ENCODE results near the gene CDH22. TPM values are rescaled to one million over a fixed set of nuclear protein-coding genes. Genes with fewer than 3 reads are reported as not detected.

The CDH22 gene
- total RNA-seq, 1 donor from 2014 or later: 0.09 TPM

- H3K27ac Mint-ChIP-seq: no peak overlapping the region
- no peak overlapping the region for H3K4me3 Mint-ChIP-seq
Measured at GRCh38 chr20:46293084-46293483, 15.2 kb downstream of the CDH22 start.

GRCh38 chr20:46291401-46291800 lies 16.9 kb downstream of the CDH22 start:
- DNase-seq (no peak), ATAC-seq (ENCODE audit: low read depth) (no peak)
- H3K36me3 Mint-ChIP-seq (ENCODE audit: low read depth): no peaks in the 10 kb centered on the region
- intact Hi-C loops (cut with micrococcal nuclease): no loop called here
- no peaks in the 10 kb centered on the region for H3K4me1 Mint-ChIP-seq
- ChIA-PET CTCF (no interaction called here), POLR2A (no interaction called here)
- H3K9me3 Mint-ChIP-seq: no peaks in the 10 kb centered on the region
- H3K27ac Mint-ChIP-seq: no peak overlapping the region
- H3K27me3 Mint-ChIP-seq: peaks cover 27% of the 10 kb centered on the region
- no peak for TF ChIP-seq CTCF (IDR thresholded peaks at IDR 0.05)
- H3K4me3 Mint-ChIP-seq: no peak overlapping the region

More at GRCh38 chr20:46293084-46293483, 15.2 kb downstream of the CDH22 start:
- ChIA-PET CTCF (no interaction called here), POLR2A (no interaction called here)
- no peak for TF ChIP-seq CTCF (IDR thresholded peaks at IDR 0.05)
- DNase-seq (no peak), ATAC-seq (ENCODE audit: low read depth) (no peak)
- intact Hi-C loops (cut with micrococcal nuclease): no loop called here
- Mint-ChIP-seq H3K27me3 (peaks cover 36% of the 10 kb centered on the region), H3K36me3 (ENCODE audit: low read depth) (no peaks in the 10 kb centered on the region), H3K4me1 (no peaks in the 10 kb centered on the region), H3K9me3 (no peaks in the 10 kb centered on the region)

- ATAC-seq (ENCODE audit: low read depth) (no peak), DNase-seq (no peak)
- Mint-ChIP-seq H3K4me3 (no peak overlapping the region), H3K36me3 (ENCODE audit: low read depth) (no peaks in the 10 kb centered on the region), H3K27me3 (peaks cover 24% of the 10 kb centered on the region), H3K27ac (no peak overlapping the region), H3K9me3 (no peaks in the 10 kb centered on the region), H3K4me1 (no peaks in the 10 kb centered on the region)
- CTCF ChIA-PET: no interaction called here
- POLR2A ChIA-PET: no interaction called here
- intact Hi-C loops (cut with micrococcal nuclease): no loop called here
- no peak for TF ChIP-seq CTCF (IDR thresholded peaks at IDR 0.05)
Measured at GRCh38 chr20:46289432-46289831, 18.9 kb downstream of the CDH22 start.

- no peak overlapping the region for H3K27ac Mint-ChIP-seq
- intact Hi-C loops (cut with micrococcal nuclease): no loop called here
- ChIA-PET CTCF (no interaction called here), POLR2A (no interaction called here)
- H3K9me3 Mint-ChIP-seq: no peaks in the 10 kb centered on the region
- TF ChIP-seq CTCF (IDR thresholded peaks at IDR 0.05): no peak
- no peak for ATAC-seq (ENCODE audit: low read depth)
- no peak overlapping the region for H3K4me3 Mint-ChIP-seq
- no peaks in the 10 kb centered on the region for H3K36me3 Mint-ChIP-seq (ENCODE audit: low read depth)
- H3K4me1 Mint-ChIP-seq: no peaks in the 10 kb centered on the region
- no peak for DNase-seq
- H3K27me3 Mint-ChIP-seq: peaks cover 29% of the 10 kb centered on the region
Measured at GRCh38 chr20:46286977-46287376, 21.3 kb downstream of the CDH22 start.

- ChIA-PET POLR2A (no interaction called here), CTCF (no interaction called here)
- TF ChIP-seq CTCF (IDR thresholded peaks at IDR 0.05): no peak
- intact Hi-C loops (cut with micrococcal nuclease): no loop called here
- Mint-ChIP-seq H3K36me3 (ENCODE audit: low read depth) (no peaks in the 10 kb centered on the region), H3K27ac (no peak overlapping the region), H3K4me1 (no peaks in the 10 kb centered on the region), H3K27me3 (peaks cover 27% of the 10 kb centered on the region), H3K9me3 (no peaks in the 10 kb centered on the region), H3K4me3 (no peak overlapping the region)
- no peak for DNase-seq
- ATAC-seq (ENCODE audit: low read depth): no peak
Measured at GRCh38 chr20:46286382-46286781, 21.9 kb downstream of the CDH22 start.
